Inferior parietal cortex (tissue), 1 donor: ENCODE results near the gene RNF145.

Source experiments
- DNase-seq: peaks from one replicate; pipeline ENCODE4 v3.0.0-alpha.2; 2016; ENCODE audit errors: extremely low spot score

RNF145 gene

DNA sequence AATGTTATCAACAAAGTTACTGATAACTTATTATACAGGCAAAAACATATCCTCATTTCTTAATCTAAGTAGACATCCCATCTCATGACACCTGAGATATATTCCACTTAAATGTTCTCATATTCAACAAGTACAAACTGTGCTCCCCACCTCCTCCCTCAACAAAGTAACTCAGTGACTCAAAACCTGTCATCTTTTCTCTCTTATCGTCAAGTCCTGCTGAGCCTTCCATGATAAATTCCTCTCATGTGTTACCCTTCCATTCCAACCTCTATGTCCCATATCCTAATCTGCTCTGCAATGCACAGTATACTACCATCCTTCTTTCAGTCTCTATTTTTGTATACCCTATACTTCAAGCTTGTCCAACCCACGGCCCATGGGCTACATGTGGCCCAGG is 13.6 kb downstream of the RNF145 start:
- DNase-seq = no peak

DNA sequence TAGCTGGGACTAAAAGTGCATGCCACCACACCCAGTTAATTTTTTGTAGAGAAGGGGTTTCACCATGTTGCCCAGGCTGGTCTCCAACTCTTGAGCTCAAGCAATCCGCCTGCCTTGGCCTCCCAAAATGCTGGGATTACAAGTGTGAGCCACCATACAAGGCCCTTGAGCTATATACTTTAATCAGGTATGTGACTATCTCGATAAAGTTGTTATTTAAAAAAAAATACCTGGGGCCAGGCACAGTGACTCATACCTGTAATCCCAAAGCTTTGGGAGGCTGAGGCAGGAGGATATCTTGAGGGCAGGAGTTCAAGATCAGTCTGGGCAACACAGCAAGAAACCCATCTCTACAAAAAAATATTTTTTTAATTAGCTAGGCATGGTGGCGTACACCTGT is 19.2 kb downstream of the RNF145 start:
- DNase-seq = no peak

DNA sequence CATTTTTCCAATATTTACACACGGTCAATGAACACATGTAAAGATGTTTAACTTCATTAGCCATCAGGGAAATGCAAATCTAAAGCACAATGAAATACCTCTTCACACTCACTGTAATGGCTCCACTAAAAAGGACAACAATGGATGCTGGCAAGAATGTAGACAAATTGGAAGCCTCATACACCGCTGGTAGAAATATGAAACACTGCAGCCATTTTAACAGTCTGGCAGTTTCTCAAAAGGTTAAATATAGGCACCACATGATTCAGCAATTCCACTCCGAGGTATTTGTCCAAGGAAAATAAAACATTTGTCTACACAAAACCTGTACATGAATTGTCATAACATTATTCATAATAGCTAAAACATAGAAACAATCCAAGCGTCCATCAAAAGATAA is 20.0 kb downstream of the RNF145 start:
- DNase-seq = no peak

DNA sequence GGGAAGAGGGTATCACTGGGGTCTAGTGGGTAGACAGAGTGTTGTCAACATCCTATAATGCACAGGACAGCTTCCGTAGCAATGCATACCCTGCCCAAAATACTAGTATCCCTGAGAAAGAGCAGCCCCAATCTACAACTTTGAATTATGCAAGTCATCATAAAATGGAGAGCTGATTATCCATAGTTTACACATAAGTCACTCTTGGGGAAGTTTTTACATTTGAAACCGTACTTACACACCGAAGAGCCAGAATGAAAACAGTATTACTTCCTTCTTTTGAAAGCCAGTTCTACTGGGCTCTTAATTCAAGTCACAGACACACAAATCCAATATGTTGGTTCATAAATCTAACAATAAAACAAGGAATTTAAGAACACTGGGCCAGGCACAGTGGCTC is 21.6 kb downstream of the RNF145 start:
- DNase-seq = no peak

DNA sequence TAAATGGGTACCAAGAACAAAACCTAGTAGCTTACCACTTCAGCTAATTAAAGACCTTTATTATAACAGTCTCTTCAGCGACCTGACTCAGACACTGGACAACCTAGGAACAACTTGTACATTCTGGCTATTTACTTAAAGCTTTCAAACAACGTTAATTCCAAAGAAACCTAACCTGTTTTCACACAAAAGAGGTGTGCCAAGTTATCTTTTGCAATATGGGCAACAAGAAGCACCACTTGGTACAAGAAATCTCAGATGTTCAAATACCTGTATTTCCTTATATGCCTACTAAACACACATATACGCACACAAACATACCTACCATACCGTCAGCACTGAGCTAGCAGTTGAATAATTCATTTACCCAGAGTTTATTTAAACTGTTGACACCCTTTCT is 23.0 kb downstream of the RNF145 start:
- DNase-seq = no peak

DNA sequence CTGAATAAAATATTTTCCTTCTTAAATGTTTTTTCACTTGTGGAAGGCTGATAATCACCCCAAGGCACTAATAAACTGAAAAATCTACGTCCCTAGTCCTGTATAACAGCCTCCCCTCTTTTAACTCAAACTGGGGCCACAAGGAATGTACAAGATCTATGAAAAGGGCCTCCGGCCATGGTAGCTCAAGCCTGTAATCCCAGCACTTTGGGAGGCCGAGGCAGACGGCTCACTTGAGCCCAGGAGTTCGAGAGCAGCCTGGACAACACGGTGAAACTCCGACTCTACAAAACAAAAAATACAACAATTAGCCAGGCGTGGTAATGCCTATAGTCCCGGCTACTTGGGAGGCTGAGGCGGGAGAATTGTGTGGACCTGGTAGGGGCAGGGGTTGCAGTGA is 23.6 kb downstream of the RNF145 start:
- DNase-seq = no peak

DNA sequence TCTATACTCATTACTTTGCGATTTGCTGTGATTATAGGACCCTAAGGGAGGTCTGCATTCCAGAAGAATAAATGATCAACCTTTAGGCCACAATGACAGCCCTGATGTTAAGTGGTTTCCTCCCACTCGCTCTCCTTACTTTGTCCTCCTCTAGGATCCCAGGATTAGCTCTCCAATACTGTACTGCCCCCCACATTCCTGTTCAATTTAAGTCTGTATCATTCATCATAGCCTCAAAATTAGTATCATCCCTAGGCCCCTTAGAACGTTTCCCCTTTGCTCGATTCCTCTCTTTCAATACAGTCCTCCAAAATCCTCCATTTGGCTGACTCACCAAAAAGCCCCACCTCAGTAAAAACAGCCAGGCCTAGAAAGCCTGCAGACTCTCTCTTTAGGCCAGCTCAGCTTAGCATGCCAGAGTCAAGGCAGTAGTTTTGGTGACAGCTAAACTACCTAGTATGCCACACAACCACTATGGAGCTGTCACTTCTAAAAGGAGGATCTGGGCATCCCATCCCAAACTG is 24.4 kb downstream of the RNF145 start:
- DNase-seq = no peak

DNA sequence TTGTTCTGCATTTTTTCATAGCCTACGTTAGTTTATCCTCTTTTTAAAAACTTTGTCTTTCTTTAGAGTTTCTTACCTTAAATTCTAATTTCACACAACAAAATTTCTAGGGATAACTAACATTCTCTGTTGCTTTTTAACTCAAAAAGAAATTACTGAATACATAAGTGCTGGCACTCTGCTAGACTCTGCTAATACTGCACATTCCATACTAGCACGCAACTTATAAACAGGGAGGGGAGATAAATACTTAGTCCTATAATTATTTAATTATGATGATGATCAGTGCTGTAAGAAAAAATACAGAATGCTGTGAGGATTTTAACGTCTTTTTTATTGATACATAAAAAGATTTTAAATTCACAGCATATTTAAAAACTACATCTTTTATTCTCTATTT is 25.1 kb downstream of the RNF145 start:
- DNase-seq = no peak

DNA sequence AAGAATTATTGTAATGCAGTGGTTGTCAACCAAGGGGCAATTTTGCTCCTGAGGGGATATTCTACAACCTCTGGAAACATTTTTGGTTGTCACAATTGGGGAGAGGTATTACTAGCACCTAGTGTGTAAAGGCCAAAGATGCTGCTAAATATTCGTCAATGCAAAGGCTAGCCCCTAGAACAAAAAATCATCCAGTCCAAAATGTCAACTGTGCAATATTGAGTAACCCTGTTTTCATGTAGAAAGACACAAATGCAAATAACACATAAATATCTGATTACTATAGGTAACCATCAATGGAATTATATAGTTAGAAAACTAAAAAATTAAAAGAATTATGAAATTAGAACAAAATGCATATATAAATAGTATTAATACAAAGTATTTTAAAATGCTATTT is 26.1 kb downstream of the RNF145 start:
- DNase-seq = no peak

DNA sequence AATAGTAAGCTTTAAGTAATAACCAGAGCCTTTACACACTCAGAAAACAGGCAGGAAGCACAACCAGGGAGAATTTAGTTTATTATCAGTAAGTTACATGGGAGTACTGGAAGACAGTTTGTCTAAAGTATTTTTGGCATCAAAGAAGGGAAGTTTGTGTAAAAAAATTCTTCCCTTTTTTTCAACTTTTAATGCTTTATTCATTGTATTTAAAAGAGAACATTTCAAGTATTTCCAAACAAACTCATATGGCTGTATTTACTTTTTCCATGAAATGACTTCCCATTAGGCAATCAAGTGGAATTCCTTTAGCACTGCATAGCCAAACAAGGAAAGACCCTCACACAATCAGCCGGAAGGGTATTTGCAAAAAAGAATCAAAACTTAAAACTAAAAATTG is 26.7 kb downstream of the RNF145 start:
- no peak for DNase-seq

DNA sequence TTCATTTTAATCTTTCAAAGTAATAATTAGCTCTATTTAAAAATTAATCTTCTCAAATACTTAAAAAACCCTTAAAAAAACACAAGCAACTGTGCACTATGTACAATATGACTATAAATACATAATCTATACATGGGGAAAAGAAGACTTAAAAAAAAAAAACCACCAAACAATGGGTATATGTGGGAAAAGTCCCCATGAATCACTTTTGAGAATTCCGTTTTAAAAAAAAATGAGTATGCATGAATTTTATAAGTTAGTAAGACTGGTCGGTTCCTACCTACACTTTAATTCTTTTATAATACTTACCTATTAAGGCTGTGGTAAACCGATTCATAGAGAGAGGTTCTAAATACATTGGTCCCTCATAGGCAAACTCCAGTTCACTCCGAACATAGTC is 27.7 kb downstream of the RNF145 start:
- DNase-seq = no peak

DNA sequence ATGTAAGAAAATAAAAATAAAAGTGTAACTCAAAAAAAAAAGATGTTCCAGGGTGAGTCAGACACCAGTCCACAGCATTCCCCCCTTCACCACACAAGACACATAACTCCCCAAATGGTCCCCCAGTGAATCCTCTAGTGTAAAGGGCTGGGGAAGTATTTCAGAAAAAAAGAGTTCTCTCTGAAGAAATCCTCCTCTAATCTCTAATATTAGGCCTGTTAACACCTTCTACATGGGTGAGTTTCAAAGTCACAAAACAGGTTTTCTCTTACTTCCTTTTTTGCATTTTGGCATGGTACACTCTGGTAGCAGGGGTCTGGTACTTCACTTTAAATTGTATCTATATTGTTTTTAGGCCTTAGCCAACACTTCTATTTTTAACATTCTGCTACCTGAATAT is 28.2 kb downstream of the RNF145 start:
- no peak for DNase-seq

DNA sequence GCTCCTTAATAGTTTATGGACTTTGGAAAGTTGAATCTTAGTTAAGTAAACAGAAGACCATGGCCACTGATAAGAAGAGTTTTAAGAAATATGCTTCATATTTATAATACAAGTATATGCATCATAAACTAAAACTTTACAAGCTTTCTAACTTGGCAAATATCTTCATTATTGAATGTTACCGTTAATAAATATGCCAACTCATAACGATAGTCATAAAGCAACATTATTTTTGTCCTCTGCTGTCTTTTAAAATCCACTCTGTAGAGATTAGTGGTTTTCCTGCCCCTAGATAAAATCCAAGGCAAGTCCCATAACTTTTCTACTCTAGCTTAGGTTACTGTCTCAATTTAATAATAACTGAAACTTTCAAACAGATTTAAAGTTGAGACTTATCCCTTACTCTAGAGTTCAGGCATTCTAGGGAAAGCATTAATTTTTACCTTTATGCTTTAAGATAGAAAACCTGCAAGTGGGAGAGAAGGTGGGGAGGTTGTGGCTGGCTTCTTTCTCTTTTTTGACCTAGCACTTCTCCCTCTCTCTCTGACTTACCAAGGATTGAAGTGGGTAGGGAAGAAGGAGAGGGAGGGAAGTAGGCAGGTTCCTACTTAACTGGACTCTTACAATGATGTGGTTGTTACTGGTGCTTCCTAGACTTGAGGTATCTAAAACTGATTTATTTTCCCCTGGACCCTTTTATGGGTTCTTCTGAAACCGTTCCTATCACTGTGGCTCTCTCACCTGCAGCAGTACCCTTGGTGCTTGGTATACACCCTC is 29.6 kb downstream of the RNF145 start:
- no peak for DNase-seq

DNA sequence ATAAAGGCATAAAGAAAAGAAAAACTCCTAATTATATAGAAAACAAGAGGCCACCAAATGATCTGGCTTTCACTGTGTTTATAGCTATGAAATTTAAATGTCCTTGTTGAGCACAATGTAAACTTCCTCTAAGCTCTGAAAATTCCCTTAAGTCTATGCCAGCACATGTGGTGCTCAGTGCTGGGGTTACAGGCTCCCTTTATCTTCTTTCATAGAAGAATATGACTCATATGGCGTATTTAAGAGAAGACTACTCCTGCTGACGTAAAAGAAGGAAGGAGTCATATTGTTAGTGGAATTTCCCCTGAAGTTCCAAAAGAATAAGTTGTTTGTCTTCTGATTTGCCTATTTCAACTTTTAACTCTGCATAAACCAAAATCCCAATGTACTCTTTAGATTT is 30.4 kb downstream of the RNF145 start:
- no peak for DNase-seq

DNA sequence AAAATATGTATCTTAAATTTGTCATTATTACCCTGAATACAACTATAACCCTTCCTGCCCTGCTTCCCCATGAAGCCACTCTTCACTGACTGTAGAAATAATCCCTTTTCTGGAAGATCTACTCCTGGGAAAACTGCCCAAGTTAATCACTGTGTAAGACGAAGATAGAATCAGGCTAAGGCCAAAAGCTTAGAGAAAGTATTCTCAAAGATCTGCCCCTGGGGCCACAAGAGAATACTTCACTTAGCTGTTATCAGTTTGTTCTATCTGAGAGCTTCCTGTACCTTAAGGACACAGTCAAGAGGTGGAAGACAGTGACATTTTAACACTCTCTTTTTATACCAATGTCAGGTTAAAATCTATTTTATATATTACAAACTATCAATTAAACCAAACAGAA is 33.8 kb downstream of the RNF145 start:
- DNase-seq = no peak

DNA sequence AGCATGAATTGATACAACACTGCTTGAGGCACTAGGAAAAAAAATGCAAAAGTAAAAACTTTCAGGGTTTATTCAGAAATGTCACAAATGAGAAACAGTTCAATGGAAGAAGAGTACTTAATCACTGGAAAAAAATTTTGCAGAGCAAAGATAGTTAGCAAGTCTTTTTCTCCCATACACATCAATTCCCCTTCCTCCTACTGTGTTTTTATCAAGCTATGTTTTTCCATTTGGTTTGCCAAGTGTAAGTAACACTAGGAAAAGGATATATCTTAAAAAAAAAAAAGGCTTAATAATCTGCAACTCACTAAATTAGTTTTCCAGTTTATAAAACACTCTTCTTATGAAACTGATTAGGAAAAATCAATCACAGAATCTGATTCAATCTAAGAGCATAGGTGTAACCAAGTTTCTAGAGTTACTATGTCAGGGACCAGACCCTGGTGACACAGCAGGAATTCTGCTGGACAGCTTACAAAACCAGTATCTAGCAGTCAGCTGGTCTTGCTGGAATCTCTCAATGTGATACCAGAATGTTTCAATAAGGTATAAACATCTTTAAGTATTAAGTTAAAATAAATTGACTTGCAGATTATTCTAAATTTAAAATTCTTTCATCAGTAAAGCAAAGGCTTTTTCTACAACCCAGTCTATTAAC is 34.7 kb downstream of the RNF145 start:
- DNase-seq = no peak

DNA sequence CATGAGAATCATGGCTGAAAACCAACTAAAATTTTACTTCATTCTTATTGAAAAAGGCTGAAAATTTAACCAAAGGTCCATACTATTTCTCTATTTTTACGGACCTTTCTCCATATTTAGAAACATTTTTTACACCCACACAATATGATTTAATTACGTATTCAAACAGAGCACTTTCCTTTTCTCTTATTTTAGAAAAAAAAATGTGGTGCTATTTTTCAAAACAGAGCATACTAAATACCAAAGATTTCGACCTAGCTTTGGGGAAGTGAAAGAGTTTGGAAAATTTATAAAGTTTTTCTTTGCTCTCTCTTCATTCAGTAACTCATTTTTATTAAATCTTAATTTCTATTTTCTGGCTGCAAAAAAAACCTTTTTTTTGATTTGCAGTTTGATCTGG is 38.1 kb downstream of the RNF145 start:
- DNase-seq = no peak

DNA sequence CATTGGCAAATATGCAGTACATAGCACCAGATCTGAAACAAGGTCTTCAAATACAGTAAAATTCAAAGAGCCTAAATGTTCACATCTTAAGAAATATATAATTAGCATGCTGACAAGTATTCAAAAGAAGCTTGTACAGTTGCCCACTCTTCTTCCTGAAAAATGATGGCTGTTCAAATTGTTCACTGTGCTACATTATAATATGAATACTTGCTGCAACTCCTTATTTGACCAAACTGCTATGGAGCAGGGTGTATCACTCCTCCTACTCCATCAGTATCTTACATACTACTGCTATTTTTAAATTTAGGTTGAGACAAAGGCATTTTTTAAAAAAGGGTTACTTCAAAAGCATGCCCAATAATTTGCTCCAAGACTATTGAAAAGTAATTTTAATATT is 39.3 kb downstream of the RNF145 start:
- DNase-seq = no peak

DNA sequence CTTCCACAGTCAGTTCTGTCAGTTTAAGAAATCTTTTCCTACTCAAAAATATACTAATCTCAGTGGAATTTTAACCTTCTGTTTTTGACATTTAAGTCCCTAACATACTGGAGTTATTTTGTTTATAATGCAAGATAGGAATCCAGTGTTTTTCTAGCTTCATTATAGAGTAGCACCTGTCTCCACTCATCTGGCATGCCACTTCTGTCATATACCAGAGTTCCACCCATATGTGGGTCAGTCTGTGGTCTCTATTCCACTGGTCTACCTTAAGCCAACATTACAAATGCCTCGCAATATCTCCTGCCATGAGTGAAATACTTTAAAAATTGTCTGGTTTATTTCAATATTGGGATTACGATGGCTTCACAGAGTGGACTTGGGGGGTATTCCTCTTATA is 42.9 kb downstream of the RNF145 start:
- no peak for DNase-seq

DNA sequence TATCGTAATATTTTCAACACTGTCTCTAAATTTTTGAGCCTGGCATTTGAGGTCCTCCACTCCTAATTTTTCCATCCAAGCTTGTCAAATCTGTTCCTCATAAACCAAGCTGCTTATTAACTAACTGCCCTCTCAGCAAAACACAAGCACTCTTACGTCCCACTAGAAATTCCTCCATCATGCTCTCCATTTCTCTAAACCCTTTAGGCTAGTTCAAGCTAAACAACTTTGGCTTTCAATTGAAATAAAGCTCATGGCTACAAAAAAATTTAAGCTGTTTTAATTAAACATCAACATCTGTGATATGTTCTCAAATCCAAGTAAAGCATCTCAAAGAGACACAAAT is 45.7 kb downstream of the RNF145 start:
- no peak for DNase-seq

DNA sequence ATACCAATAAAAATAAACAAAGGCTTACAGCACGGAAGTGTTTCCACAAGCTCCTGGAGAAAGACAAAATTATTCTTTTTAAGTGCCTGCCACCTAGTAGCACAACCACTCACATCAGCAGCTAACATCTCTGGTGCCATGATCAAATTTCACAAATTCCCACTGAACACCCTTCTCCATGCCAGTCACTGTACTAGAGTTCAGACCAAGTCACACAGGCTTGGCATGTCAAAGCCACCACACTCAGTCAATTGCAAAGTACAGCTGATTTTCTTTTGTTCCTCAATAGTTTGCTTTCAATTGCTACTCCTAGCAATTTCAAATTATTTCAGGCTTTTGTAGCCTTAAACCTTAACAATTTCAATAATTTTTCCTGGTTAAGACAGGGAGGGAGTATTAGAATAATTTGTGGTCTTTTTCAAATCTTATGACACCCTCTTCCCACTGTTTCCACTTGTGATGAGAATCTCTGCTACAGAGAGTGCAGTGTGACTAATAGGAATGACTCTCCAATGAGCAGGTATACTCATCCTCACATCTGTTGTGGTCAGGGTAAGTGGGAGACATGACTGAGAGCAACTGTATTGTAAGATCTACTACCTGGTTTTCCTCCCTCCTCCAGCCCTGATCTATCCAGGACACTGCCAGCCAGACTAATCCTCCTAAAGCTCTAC is 46.2 kb downstream of the RNF145 start:
- DNase-seq = no peak

DNA sequence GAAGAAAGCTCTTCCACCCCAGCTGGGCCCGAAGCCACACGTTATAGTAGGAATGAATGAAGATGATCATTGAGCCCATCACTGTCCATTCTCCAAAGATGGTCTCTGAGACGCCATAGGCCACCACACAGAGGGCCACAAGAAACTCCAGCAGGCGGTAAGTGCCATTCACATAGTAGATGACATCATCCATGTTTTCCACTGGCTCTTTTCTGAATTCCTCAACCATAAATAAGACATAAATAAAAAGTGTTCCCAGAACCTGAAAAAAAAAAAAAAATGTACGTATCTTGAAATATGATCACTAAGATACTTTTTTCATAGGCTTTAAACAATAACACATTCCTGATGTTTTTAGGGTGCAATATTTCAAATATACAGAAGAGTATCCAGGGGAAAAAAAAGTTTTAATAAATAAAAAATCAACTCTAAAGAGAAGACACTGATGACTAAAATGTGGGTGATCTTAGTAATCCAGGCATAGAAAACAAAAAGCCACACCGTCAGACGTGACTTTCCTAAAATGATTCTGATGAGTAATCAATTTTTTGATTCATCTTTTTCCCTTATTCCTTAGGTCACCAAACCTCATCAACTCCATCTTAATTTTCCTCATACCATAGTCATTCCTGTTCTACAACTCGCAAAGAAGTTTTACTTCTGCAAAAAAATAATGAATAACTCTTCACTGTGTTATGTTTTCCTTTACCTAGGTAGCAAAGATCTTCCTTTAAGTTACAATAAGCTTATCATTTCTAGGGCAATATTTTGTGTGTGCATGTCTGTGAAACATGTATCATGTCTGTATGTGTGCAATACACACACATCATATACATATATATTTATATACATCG is 47.8 kb downstream of the RNF145 start:
- DNase-seq = no peak
